ENCODE results near the gene CADPS. TPM values are rescaled to one million over a fixed set of nuclear protein-coding genes. Genes with fewer than 3 reads are reported as not detected.

The CADPS gene
- total RNA-seq, 1 experiment from 2014 or later = not detected

GRCh38 chr3:62805106-62805505 lies 70.1 kb downstream of the CADPS start:
- no peak overlapping the region for H3K27ac ChIP-seq (ENCODE audit: low read depth, low read length, poor library complexity, severe bottlenecking)
- CTCF ChIA-PET = no interaction called here
- TF ChIP-seq EZH2 (IDR thresholded peaks at IDR 0.05; ENCODE audit: borderline replicate concordance, low read depth, low read length, poor library complexity, severe bottlenecking) (no peak), CTCF (conservative IDR thresholded peaks at IDR 0.05; ENCODE audit: low read depth, low read length) (no peak)
- H3K36me3 ChIP-seq (ENCODE audit: insufficient read depth, low read length, poor library complexity, severe bottlenecking) = no peaks in the 10 kb centered on the region
- H3K4me3 ChIP-seq (ENCODE audit: low read depth, low read length, poor library complexity, severe bottlenecking) = no peak overlapping the region
- BruUV-seq (replicated peaks) = no TSS peak
- intact Hi-C loops (cut with micrococcal nuclease; ENCODE audit: unreplicated experiment) = no loop called here
- no peaks in the 10 kb centered on the region for H3K27me3 ChIP-seq (replicated peaks; ENCODE audit: insufficient read depth, low read depth, low read length, poor library complexity)
- no peaks in the 10 kb centered on the region for H3K9me3 ChIP-seq (ENCODE audit: low read depth, low read length, poor library complexity, severe bottlenecking)
- POLR2A ChIA-PET (ENCODE audit: low non-redundant PET) = interaction anchor here (0.6 kb wide), 1 partner anchor 402 kb away, joined by 3 read pairs; no protein-coding TSS in a partner anchor
- H3K4me1 ChIP-seq (ENCODE audit: insufficient read depth, low read length, poor library complexity, severe bottlenecking) = no peaks in the 10 kb centered on the region
- DNase-seq (ENCODE audit: low spot score) = no peak

- Histone ChIP-seq H3K4me1 (ENCODE audit: insufficient read depth, low read length, poor library complexity, severe bottlenecking) (no peaks in the 10 kb centered on the region), H3K9me3 (ENCODE audit: low read depth, low read length, poor library complexity, severe bottlenecking) (no peaks in the 10 kb centered on the region), H3K36me3 (ENCODE audit: insufficient read depth, low read length, poor library complexity, severe bottlenecking) (no peaks in the 10 kb centered on the region), H3K4me3 (ENCODE audit: low read depth, low read length, poor library complexity, severe bottlenecking) (no peak overlapping the region), H3K27me3 (replicated peaks; ENCODE audit: insufficient read depth, low read depth, low read length, poor library complexity) (no peaks in the 10 kb centered on the region), H3K27ac (ENCODE audit: low read depth, low read length, poor library complexity, severe bottlenecking) (no peak overlapping the region)
- intact Hi-C loops (cut with micrococcal nuclease; ENCODE audit: unreplicated experiment) = no loop called here
- TF ChIP-seq CTCF (conservative IDR thresholded peaks at IDR 0.05; ENCODE audit: low read depth, low read length) = no peak
- TF ChIP-seq EZH2 (IDR thresholded peaks at IDR 0.05; ENCODE audit: borderline replicate concordance, low read depth, low read length, poor library complexity, severe bottlenecking) = no peak
- POLR2A ChIA-PET (ENCODE audit: low non-redundant PET) = no interaction called here
- CTCF ChIA-PET = no interaction called here
- DNase-seq (ENCODE audit: low spot score) = no peak
- BruUV-seq (replicated peaks) = no TSS peak
Observed at GRCh38 chr3:62803276-62803675, 71.9 kb downstream of the CADPS start.

GRCh38 chr3:62798000-62798399 lies 77.2 kb downstream of the CADPS start:
- no peak for TF ChIP-seq EZH2 (IDR thresholded peaks at IDR 0.05; ENCODE audit: borderline replicate concordance, low read depth, low read length, poor library complexity, severe bottlenecking)
- no peak for TF ChIP-seq CTCF (conservative IDR thresholded peaks at IDR 0.05; ENCODE audit: low read depth, low read length)
- no peaks in the 10 kb centered on the region for H3K9me3 ChIP-seq (ENCODE audit: low read depth, low read length, poor library complexity, severe bottlenecking)
- POLR2A ChIA-PET (ENCODE audit: low non-redundant PET) = no interaction called here
- DNase-seq (ENCODE audit: low spot score) = no peak
- intact Hi-C loops (cut with micrococcal nuclease; ENCODE audit: unreplicated experiment) = no loop called here
- H3K4me1 ChIP-seq (ENCODE audit: insufficient read depth, low read length, poor library complexity, severe bottlenecking) = no peaks in the 10 kb centered on the region
- CTCF ChIA-PET = no interaction called here
- no peak overlapping the region for H3K27ac ChIP-seq (ENCODE audit: low read depth, low read length, poor library complexity, severe bottlenecking)
- no TSS peak for BruUV-seq (replicated peaks)
- H3K27me3 ChIP-seq (replicated peaks; ENCODE audit: insufficient read depth, low read depth, low read length, poor library complexity) = no peaks in the 10 kb centered on the region
- no peak overlapping the region for H3K4me3 ChIP-seq (ENCODE audit: low read depth, low read length, poor library complexity, severe bottlenecking)
- no peaks in the 10 kb centered on the region for H3K36me3 ChIP-seq (ENCODE audit: insufficient read depth, low read length, poor library complexity, severe bottlenecking)

Measured in A673 (cell line).